NCI-H2196 treated with DMSO at 0.1 percent for 48 hours (cell line): ENCODE data around the gene HOXD1.

Source experiments
- DNase-seq: peaks from one replicate; lab custom pipeline; 2025; ENCODE audit not compliant: unreplicated experiment; lab: John Stamatoyannopoulos, UW

HOXD1 gene

DNA sequence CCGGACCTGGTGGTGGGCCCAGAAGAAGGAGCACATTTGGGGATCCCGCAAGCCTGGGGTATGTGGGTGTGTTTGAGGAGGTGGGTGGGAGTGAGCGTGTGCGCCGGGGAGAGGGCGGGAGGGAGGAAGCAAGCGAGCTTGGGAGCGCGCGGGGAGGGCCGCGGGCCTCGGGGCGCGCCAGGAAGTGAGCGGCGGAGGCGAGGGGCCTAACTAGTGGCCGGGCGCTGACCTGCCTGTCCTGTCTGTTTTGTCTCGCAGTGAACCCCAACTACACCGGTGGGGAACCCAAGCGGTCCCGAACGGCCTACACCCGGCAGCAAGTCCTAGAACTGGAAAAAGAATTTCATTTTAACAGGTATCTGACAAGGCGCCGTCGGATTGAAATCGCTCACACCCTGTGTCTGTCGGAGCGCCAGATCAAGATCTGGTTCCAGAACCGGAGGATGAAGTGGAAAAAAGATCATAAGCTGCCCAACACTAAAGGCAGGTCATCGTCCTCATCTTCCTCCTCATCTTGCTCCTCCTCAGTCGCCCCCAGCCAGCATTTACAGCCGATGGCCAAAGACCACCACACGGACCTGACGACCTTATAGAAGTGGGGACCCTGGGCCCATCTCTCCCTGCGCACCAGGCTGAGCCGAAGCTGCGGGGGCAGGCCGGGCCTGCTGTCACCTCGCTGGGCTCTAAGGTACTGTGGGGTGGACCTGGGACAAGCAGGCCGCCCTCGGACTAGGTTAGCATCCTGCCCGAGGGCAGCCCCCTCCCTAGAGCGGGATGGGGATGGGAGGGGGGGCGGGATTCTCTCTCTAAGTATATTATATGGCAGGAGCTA, 35.9 kb upstream of the HOXD1 start:
- no peak for DNase-seq

DNA sequence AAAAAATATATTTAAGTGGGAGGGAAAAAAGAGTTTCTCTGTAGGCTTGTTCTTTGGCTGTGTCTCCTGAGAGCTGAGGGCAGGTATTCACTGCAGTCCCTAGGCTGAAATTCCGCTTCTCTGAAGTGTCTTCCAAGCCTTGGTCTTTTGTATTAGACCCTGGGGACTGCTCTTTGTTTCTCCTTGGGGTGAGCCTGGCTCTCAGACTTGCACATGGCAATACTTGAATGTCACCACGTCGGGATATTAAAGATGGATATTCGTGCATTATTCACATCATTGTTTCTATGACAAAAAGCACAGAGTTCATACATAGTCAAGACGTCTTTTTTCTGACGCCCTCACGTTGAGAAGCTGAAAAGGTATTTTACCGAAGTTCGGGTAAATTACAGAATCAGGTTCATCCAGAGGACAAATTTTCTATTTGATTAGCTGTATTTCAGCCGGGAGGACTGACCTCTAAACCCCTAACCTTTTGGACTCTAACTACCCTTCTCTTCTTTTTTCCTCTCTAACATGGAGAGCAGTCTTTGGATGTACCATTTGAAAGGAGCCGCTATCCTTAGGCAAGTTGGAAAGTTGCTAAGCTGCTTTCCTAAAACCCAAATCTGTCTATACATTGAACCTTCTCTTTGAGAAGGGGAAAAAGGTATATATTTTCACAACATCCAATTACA, 33.8 kb upstream of the HOXD1 start:
- DNase-seq: no peak

DNA sequence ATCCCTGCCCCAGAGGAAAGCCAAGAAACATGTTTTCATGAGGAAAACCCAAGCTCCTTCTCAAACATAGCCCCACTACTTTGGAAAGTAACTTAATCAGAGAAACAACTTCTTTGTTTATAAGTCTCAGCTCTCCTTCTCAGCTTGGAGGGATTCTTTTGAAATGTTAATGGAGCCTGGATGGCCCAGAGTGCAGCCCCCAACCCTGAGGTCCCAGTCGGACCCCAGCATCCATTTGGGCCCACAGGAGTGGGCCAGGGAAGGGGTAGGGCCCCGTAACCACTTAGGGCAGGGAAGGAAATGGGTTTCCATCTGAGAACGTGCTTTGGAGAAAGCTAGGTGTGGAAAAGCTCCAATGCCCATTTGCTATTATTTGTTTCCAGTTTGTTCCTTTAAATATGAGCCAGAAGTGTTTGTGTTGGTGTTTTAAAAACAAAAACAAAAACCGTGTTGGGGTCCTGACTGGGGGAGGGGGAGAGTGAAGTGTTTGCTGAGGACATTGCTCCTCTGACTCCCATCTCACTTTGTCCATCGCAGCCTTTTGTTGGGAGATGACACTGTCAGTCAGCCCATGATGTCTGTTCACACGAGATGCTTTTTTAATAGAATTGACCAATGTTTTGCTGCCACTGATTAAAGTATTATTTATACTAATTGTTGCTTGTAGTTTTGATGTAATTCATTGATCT, 33.0 kb upstream of the HOXD1 start:
- no peak for DNase-seq

DNA sequence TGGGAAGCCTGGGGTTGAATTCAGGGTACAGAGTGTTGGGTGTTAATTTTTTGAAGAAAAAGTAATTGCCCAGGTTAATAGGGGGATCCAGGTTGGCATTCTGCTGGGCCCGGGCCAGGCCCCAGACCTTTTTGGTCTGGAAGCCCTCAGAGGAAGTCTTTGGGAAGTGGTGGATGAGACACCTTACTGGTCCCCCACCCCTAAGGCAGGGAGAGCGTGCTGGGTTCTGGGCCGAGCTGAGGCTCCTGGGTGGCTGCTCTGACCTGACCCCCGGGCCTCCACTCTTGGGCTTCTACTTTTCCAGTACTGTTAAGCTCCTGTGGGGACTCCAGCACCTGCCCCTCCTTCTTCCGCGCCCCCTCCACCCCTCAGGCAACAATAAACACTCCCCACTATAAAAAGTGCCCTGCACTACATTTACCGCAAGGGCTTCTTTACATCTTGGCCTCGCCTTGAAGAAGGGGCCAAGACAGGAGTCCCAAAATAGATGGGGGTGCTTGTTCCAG, 32.1 kb upstream of the HOXD1 start:
- no peak for DNase-seq

DNA sequence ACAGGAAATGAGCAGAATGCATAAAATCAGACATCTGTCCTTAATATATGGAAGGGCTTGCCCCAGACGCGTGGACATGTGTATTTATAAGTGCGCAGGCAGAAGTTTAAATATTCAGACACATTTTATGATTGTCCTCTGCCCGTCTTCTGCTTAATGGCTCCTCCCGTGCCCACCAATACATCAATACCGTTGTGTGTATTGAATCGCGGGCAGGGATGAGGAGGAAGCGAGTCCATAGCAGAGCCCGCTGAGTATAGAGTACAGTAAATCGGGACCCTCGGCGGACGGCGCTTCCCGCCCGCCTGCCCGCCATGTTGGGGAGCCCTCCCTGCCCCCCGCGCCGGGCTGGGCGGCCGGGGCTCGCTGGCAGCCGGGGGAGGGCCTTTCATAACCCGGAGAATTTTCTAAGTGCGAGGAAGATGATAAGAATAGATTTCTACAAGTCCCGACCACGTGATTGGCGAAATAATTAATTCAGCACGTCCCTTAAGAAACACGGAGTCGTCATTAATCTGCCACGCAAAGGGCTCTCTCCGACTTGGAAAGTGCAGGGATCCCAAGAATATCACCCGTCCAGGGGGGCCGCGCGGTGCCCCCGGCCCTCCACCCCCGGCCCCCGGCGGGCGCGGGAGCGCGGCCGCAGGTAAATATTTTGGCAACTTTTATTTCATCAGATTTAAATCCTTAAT, 31.5 kb upstream of the HOXD1 start, which contains the start of gene HOXD3:
Gene HOXD3, plus strand, starts transcription at position 501 of the 692 bp plus-strand sequence. CDS start 11,808 bp downstream, outside the sequence.
- no peak for DNase-seq

DNA sequence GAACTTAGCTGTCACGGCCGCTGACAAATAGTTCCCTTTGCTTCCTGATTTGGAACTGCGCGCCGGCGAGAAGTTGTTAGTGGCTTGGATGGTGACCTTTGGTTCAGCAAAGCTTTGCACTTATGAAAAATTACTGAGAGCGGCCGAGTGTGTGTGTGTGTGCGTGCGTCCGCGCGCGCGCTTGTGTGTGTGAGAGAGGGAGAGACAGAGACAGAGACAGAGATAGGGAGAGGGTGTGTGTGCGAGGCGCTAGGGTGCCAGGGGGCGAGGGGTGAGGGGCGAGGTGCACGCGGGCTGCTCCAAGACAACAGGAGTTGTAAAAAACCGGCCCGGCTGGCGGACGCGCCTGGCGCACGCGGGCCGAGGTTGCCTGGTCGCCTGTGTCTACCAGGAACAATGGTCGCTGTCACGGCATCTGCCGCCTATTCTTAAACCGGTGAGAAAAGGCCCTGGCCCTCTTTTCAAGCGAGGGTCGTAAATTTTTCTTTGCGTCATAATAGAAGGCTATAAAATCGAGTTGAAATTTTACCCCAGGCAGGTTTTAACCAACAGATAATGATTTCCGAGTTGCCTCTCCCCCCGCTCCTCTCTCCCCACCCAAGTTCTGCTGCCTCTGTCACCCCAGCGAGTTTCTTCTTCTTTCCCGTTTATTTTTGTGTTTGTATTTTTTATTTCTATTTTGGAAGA, 30.8 kb upstream of the HOXD1 start:
- DNase-seq: no peak

DNA sequence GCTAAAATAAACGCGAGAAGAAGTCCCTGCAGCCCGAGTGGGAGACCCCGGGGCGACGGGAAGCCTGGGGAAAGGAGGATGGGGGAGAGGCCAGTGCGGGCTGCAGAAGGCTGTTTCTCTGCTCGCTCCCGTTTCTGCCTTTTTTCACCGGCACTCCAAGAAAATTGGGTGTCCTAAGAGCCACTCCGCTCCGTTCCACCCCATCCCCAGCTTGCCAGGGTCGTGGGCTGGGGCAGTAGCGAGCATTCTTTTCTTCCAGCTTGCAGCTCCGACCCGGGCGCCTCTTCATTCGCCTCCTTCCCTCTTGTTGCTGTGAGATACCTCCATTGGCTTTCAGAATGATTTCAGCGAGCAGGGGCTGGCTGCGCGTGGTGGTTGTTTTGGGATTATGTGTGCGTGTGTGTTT, 30.3 kb upstream of the HOXD1 start:
- DNase-seq: no peak

DNA sequence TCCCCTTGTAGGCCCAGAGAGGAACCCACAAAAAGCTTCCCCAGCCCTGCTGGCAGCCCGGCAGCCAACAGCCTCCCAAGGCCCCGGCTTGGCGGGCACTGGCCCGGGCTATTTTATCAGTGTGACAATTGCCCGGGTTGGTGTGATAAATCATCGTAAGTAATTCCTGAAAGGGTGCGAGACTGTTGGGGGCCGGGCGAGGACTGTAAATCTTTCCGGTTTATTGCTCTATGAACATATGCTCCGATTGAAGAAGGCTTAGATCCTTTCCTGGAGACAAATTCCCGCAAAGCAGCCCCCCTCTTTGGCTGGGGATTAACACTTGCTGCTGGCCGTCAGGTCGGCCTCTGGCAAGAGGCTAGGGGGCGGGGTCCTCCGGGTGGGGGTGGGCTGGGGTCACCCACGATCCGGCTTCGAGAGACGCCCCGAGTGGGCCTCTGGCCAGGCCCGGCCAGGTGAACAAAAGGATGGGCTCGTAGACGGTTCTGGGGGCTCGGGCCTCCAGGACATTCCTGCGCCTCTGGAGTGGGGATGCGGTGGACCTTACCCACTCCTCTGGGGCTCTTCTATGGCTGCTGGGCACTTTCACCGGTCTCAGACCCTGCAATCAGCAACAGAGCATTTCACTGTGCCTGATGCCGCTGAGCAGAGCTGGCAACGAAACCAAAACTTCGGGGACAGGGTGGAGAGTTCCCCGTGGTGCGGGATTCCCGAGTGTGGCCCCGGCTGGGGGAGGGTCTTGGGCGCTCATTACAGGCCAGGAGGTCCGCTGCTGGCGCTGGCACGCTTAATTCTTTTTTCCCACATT, 29.4 kb upstream of the HOXD1 start:
- no peak for DNase-seq

DNA sequence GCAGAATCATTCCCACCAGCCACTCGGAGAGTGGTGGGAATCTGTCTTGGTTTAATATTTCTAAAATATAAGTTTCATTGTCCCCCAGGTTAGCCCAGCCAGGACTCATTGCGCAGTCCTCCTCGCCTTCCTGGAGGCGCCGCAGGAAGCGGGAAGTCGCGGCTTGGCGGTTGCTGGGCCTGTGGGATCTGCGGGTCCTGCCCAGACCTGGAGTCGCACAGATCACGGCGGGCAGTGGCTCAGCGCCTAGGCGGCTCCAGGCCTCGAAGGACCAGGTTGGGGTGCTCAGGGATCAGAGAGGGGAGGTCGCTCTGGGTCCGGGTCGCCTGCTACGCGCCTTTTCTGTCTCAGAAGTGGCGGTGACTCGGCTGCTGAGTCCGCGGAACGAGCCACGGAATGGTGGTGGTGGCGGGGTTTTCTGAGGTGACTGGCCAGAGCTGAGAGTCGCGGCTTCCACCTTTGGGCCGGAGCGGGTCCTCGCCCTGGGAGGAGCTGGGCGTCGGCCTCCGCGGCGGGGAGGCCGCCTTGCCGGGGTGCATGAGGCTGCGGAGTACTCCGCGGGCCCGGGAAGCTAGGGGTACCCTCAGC, 28.7 kb upstream of the HOXD1 start:
- DNase-seq: no peak

DNA sequence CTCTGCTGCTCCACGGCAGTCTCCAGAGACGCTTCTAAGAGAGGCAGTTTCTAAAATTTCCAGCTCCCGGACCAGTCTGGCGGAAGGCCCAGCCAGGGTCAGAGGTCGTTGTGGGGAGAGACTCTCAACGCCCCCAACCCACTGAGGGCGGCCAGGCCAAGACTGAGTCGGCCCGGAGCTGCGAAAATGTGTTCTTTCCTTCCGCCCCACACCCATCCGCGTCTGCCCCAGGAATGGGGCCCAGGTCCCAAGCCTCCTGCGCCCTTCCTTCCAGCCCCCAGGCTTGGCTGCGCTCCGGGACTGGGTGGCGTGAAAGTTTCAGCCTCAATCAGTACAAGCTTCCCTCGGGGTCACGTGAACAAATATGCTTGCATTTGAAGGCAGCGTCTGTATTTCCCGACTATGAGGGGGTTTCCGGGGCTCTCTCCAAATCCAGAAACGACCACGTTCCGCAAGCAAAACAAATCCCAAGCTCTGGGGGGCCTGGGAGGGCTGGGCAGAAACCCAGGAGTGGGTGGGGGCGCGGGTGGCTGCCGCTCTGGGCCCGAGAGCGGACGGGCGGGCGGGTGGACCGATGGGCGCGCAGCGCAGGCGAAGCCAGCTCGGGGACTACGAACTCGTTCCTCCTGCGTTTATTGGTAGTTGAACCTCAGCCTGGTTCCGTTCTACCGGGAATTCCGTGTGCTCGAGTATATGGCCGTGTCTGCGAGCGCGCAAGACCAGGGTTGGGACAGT, 28.1 kb upstream of the HOXD1 start:
- no peak for DNase-seq

DNA sequence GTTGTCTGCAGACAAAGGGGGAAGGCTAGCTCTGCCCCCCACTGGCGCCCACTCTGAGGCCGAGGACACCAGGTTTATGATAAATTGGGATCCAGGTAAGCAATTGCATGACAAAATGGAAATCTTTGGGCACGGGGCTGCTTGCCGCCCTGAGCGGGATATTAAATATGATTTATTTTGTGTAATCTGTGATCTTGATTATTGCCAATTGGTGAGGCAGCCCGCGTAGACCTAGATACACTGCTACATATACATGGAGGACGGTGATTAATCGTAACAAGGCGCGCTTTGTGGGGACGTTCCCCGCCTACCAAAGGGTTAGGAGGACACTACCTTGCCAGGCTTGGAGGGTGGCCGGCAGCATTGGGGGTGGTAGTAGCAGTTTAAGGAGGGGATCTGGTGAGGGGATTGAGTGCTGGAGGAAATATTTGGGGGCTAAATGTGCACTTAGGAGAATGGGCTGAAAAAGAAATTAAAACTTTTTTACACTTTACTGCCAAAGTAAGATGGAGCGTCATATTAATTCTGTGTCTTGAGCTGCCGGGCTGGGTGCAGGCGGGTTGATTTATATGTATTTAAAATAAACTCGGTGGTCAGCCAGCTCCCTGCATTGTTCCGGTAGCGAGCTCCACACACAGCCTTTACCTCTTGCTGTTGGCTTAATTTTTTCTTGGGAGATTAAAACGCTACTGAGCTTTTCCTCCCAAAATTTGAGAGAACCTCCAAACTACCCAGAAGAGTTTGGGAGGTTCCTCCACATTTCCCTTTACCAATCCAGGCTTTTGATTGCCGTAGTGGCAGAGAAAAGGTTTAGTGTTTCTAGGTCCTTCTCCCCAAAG, 27.3 kb upstream of the HOXD1 start:
- no peak for DNase-seq

DNA sequence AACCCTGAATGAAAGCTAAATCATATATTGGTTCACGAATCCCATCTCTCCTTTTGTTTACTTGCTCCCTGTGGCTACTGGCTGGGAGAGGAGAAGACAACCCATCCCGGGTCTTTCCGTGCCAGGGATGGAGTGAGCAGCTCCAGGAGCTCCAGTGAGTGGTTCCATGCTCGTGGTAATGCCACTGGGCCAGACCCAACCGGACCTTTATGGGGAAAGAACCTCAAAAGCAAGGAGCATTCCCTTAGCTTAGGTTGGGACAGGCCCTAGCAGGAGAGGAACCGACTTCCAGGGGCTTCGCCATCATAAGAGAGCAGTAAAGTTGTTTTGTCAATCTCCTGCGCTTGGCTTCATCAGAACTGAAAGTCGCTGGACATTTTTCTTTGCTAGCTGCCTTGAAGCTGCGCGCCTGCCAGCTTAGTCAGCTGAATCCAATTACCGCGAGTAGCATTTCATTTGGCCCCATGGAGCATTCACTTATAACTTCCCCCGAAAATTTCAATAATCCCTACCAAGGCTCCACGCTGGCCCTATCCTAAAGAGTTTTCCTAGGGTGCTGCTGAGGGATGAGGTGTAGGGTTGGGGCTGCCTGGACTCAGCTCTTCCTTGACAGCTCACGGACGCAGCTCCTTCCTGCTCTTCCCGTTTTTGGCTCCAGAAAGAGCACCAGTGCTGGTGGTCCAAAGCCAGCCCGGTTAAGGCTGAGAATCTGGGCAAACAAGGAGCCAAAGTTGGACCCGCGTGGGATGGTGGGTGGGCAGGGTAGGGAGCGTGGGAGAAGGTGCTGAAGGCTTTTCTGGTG, 26.4 kb upstream of the HOXD1 start:
- no peak for DNase-seq

DNA sequence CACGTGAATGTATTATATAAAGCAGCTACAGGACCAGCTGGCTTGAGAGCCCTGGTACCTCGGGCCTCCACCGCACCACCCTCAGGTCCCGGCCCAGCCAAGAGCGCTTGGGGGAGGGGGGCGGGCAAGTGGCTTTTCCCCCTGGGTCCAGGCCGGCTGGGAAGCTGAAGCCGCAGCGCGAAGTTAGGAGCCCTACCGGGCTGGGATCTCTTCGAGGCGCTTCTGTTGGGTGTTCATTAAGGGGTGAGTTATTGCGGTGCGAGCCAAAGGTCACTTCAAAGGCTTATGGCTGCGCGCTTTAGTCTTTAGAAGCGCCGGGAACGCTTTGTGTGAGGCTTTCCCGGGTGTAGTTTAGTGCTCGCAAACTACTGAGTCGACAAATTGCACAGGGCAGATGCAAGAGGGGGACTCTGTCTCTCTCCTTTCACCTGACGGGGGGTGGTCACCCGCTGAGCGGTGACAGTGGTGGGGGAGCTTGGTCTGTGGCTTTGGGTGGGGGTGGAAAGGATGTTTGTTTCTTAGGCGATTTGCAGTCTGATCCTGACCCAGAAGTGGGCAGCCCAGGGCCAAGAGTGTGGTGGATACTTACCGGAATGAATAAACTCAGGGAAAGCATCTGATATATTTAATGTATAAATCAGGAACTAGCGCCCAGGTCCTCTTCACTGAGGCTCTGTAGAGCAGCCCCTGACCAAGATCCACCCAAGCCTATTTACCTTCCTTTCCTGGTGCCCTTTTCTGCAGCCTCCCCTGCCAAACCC, 25.4 kb upstream of the HOXD1 start:
- DNase-seq: no peak

DNA sequence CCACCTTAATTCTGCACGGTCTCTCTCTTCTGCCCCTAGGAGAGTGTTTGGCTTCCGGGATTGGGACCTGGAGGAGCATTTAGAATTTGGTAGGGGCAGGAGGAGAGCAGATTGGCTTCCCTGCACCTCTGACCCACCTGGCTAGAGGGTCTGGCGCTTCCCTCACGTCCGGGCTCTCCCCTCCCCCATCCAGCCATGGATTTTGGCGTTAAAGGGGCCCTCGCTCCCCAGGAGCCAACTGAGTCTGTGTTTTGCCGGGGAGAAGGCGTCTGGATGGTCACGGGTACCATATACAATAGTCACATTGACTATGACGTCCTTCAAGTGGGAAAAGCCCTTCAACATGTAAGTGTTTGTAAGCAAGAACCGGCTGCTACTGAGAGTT, 24.8 kb upstream of the HOXD1 start:
- no peak for DNase-seq

DNA sequence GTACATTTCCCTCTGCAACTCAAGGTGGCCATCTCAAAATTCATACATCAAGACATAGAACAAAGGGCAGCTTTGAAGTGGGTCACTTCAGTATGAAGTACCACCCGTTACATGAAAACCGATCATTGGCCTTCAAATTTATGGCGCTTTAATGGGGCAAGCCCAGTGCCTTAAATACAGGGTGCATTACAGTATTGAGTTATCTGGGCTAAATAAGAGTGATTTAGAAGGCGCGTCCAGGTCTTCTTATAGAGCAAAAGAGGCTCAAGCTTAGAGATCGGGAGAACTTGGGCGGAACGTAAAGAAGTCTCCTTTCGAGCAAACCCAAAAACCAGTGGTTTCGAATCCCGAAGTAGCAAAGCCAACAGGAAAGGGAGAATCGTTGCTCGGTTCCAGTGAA, 24.3 kb upstream of the HOXD1 start:
- no peak for DNase-seq
